ENCODE results near the gene KEL. TPM values are rescaled to one million over a fixed set of nuclear protein-coding genes. Genes with fewer than 3 reads are reported as not detected.

The KEL gene
- total RNA-seq, 1 donor from 2014 or later = 0.12 TPM

GRCh38 chr7:142939226-142939910 is 22.8 kb downstream of the KEL start, which contains the start of gene LLCFC1:
Gene LLCFC1, plus strand, starts transcription at chr7:142939484. Its CDS starts 138 bp downstream, at chr7:142939622.
- no peak for TF ChIP-seq CTCF (conservative IDR thresholded peaks at IDR 0.05; ENCODE audit: low read depth, low read length)
- H3K4me3 ChIP-seq (ENCODE audit: low read depth, low read length) = no peak within 1 kb of the TSS
- no peak for DNase-seq (ENCODE audit: low read depth)

DNA sequence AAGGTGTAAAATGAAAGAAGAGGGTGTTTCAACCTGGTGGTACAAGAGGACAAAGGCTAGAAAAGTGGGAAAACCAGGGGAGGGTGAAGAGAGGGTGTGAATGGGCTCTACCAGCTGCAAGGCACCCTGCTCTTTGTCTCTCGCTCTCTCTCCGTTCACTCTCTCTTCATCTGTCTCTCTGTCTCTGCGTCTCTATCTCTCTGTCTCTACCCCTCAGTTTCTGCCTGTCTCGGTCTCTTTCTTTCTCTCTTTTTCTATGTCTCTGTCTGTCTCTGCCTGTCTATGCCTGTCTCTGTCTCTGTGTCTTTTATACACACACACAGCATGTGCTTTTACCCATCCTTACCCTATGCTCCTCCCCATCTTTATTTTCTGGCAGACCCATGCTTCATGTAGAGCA is 23.6 kb downstream of the KEL start:
- no peak for TF ChIP-seq CTCF (conservative IDR thresholded peaks at IDR 0.05; ENCODE audit: low read depth, low read length)
- H3K4me3 ChIP-seq (ENCODE audit: low read depth, low read length) = no peak overlapping the region
- no peak for DNase-seq (ENCODE audit: low read depth)

- no peak overlapping the region for H3K4me3 ChIP-seq (ENCODE audit: low read depth, low read length)
- no peak for DNase-seq (ENCODE audit: low read depth)
- TF ChIP-seq CTCF (conservative IDR thresholded peaks at IDR 0.05; ENCODE audit: low read depth, low read length) = no peak
Measured at GRCh38 chr7:142935941-142936565, 26.1 kb downstream of the KEL start.

GRCh38 chr7:142934056-142934455 is 28.1 kb downstream of the KEL start:
- no peak overlapping the region for H3K4me3 ChIP-seq (ENCODE audit: low read depth, low read length)
- no peak for TF ChIP-seq CTCF (conservative IDR thresholded peaks at IDR 0.05; ENCODE audit: low read depth, low read length)
- no peak for DNase-seq (ENCODE audit: low read depth)

- no peak for DNase-seq (ENCODE audit: low read depth)
- no peak for TF ChIP-seq CTCF (conservative IDR thresholded peaks at IDR 0.05; ENCODE audit: low read depth, low read length)
- H3K4me3 ChIP-seq (ENCODE audit: low read depth, low read length) = no peak within 1 kb of the TSS
Measured at GRCh38 chr7:142933624-142934023, 28.5 kb downstream of the KEL start, which contains the start of gene TRPV5. Gene TRPV5, minus strand, starts transcription at chr7:142933746. Its CDS starts 287 bp downstream, at chr7:142933459.

- no peak for TF ChIP-seq CTCF (conservative IDR thresholded peaks at IDR 0.05; ENCODE audit: low read depth, low read length)
- no peak for DNase-seq (ENCODE audit: low read depth)
- no peak overlapping the region for H3K4me3 ChIP-seq (ENCODE audit: low read depth, low read length)
Measured at GRCh38 chr7:142933092-142933475, 29.1 kb downstream of the KEL start.

All from epithelial cell of proximal tubule (primary cell).